GM19043 (cell line): Measurements from ENCODE around the gene TIMM44.
"Not testable (repeated sequence)": the region's sequence is repeated elsewhere in the genome, so short reads cannot be mapped to it uniquely, and the experiment has no call there.

Experiments
- ATAC-seq: cut with Tn5 transposase; IDR thresholded peaks from one replicate; pipeline ENCODE4 v1.9.1; 2021; ENCODE audit warnings: low read depth; ENCODE audit not compliant: unreplicated experiment

Gene TIMM44

GRCh38 chr19:7926727-7927604, 16.5 kb downstream of the TIMM44 start:
- ATAC-seq, result no peak

GRCh38 chr19:7926021-7926726, 17.3 kb downstream of the TIMM44 start, which contains the start of gene CTXN1:
Gene CTXN1, minus strand, starts transcription at chr19:7926135. Its CDS starts 597 bp downstream, at chr19:7925538.
- ATAC-seq, result no peak

DNA sequence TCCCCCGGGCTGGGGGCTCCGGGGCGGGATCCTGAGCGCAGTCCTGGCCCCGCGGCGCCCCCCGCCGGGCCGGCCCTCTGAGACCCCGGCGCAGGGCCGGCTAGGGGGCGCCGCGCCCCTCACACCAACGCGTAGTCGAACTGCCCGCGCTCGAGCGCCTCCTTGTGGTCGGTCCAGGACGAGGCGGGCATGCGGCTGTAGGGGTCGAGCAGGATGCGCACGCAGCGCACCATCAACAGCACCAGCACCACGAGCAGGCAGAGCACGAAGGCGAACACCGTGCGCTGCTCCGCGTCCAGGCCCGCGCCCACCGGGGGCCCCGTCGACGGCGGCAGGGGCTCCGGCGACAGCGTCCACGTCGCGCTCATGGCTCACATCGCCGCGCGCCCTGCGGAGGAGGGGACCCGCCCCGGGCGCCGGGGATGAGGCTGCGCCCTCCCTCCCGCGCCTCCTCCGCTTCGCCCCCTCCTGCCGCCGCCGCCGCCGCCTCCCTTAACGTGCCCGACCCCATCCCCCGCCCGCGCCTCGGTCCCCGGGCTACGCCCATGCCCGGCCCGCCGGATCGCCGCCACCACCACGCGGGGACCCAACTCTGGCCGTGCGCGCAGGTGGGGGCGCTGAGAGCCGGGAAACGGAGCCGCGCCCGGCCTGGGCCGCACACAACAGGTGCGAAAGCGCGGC, 18.2 kb downstream of the TIMM44 start:
- ATAC-seq, result no peak

- no peak for ATAC-seq
These were observed 18.8 kb downstream of the TIMM44 start for GRCh38 chr19:7924651-7925170.

DNA sequence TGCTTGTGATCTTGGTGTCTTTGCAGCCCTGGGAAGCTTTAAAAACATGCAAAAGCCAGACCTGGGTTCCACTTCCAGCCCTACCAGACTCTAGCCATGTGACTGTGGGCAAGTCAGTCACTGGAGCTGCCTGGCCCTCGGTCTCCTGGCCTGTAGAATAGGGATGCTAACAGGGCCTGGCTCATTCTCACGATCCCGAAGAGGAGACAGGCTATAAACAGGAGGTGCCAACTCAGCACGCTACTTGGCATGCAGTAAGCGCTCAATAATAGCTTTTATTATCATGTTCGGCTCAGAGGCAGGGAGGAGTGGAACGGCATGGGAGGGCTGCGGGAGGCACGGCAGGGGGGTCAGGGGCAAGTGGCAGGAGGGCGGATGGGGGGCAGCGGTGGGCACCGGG, 19.2 kb downstream of the TIMM44 start:
- ATAC-seq, result no peak

GRCh38 chr19:7923295-7924191, 19.9 kb downstream of the TIMM44 start:
- no peak for ATAC-seq

DNA sequence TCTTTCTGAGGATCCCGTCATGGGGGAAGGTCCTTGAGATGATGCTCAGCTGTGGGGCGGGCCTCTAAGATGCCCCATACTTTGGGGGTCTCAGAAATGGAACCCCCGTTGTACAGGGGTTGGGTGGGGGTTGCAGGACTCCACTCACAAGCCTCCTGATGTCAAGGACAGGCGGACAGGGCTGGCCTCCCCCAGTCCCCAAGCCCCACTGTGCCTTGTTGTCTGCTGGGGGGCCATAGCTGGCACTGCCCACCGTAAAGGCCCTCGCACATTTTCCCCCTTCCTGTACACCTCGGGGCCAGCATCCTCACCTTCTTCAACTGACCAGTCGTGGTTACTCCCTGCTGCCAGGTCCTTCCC, 20.6 kb downstream of the TIMM44 start:
- ATAC-seq, result no peak

GRCh38 chr19:7921967-7922835, 21.3 kb downstream of the TIMM44 start:
- no peak for ATAC-seq

DNA sequence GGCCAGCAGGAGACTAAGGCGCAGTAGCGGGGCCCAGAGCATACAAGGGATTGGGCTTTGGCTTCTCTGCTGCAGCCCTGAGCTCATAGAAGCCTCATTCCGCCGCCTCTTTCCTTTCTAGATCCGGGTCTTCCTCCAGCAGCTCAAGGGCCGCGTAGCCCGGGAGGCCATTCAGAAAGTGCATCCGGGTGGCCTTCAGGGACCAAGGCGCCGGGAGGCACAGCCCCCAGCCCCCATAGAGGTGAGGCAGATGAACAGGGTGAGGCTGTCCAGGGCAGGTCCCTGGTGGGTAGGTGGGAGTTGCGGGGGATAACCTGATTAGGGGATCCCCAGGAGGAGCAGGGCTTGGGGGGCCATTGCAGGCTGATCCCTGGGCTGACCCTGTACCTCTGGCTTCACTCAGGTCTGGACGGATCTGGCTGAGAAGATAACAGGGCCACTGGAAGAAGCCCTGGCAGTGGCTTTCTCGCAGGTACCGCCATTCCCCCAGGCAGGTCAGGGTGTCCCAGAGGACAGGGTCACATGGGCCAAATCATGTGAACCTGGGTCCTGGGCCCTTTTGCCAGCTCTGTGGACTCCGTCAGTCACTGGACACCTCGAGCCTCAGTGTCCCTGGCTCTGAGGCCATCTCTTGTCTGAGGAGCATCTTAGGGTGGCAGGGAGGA, 22.0 kb downstream of the TIMM44 start:
- no peak for ATAC-seq

GRCh38 chr19:7920519-7921301, 22.8 kb downstream of the TIMM44 start:
- peak; percentile 28 for ATAC-seq

DNA sequence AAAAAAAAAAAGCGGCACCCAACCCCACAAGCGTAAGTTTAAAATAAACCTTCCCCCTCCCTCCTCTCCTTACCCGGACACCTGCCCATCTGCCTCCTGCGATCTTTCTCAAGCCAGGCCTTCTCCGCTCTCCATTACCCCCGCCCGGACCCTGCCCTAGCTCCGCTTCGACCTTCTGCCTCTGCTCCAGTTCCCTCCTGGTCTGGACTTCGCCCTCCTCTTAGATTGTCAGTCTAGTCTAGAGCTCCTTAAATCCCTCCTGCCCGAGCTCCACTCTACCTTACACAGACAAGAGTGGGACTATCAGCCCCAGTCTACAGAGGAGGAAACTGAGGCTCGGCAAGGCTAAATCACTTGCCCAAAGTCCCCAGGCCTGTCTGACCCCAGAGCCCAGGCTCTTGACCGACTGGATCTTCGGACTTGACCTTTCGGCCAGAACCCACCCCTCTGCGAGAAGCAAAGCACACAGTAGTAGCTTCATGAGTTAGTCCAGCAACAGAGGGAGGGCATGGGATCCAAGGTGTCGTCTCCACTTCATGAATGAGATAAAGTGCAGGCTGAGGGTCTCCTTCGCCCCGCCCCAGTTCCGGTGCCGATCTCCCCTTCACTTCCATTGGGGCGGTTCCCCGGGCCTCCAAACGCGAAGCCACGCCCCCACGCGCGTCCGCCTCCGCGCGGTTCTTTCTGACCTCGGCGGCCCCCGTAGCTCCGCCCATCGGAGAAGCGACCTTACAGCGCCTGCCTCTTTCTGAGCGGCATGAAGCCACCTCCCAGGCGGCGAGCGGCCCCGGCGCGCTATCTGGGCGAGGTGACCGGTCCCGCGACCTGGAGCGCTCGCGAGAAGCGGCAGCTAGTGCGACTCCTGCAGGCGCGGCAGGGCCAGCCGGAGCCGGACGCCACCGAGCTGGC, 23.6 kb downstream of the TIMM44 start, which contains the start of gene SNAPC2:
Gene SNAPC2, plus strand, starts transcription at position 729 of the 909 bp plus-strand sequence. Its CDS starts 29 bp downstream, at position 758.
- peak; percentile 52 for ATAC-seq

- ATAC-seq, result no peak
These were observed 24.6 kb downstream of the TIMM44 start for GRCh38 chr19:7918615-7919421.

GRCh38 chr19:7918062-7918614, 25.3 kb downstream of the TIMM44 start:
- not testable (repeated sequence) for ATAC-seq

GRCh38 chr19:7917267-7918061, 26.0 kb downstream of the TIMM44 start:
- no peak for ATAC-seq

- no peak for ATAC-seq
These were observed 26.6 kb downstream of the TIMM44 start for GRCh38 chr19:7916955-7917266.
